Panc1 (cell line): ENCODE results near the gene COL6A3. TPM values are rescaled to one million over a fixed set of nuclear protein-coding genes. Genes with fewer than 3 reads are reported as not detected.

Experiments used
- ATAC-seq: fragments of 200-7000 bp; cut with Tn5 transposase; 2 replicates; pipeline ENCODE4 v1.9.1; 2020; ENCODE audit warnings: mild to moderate bottlenecking, moderate library complexity
- BruUV-seq: library from RNA; stranded (reverse); fragments of 400-500 nt; replicated peaks from 2 replicates; lab custom pipeline; 2021; lab: Mats Ljungman, UMichigan
- CTCF ChIA-PET: fragments of 300-600 bp; sonication (Branson Sonifier 250); formaldehyde crosslinking; loops from one replicate; lab custom pipeline; 2022; ENCODE audit warnings: antibody characterized with exemption; lab: Charles Lee
- POLR2A ChIA-PET: fragments of 300-600 bp; sonication (Branson Sonifier 250); formaldehyde crosslinking; loops from one replicate; lab custom pipeline; 2022; ENCODE audit warnings: antibody characterized with exemption; lab: Charles Lee
- DNase-seq: peaks from one replicate; pipeline ENCODE4 v3.0.0-alpha.2; 2010; ENCODE audit warnings: low read depth, low spot score
- H3K27ac ChIP-seq: 2 replicates; pipeline ENCODE4 v1.5.1; 2011; ENCODE audit warnings: mild to moderate bottlenecking, low read length, inconsistent platforms
- H3K27me3 ChIP-seq: fragments of 200-500 bp; sonication (Bioruptor generic); 2 replicates; pipeline ENCODE4 v1.6.0; 2014; ENCODE audit warnings: low read length, inconsistent platforms; ENCODE audit not compliant: control insufficient read depth, insufficient read depth
- H3K36me3 ChIP-seq: fragments of 200-500 bp; sonication (Bioruptor generic); 2 replicates; pipeline ENCODE4 v1.5.1; 2014; ENCODE audit warnings: inconsistent platforms, mild to moderate bottlenecking, low read length, moderate library complexity; ENCODE audit not compliant: control insufficient read depth, insufficient read depth
- H3K4me1 ChIP-seq: 2 replicates; pipeline ENCODE4 v1.5.1; 2011; ENCODE audit warnings: inconsistent platforms, mild to moderate bottlenecking, low read length, moderate library complexity; ENCODE audit not compliant: control insufficient read depth, insufficient read depth
- H3K4me3 ChIP-seq, 2 experiments: 2 replicates each; pipeline ENCODE4 v1.5.1; 2011 to 2012; ENCODE audit warnings: low read depth in 2 of 2, low read length in 2 of 2, mild to moderate bottlenecking in 2 of 2, inconsistent platforms in 1 of 2, moderate library complexity in 1 of 2
- H3K9me3 ChIP-seq: fragments of 200-500 bp; sonication (Bioruptor generic); 2 replicates; pipeline ENCODE4 v1.5.1; 2014; ENCODE audit warnings: low read depth, mild to moderate bottlenecking, inconsistent platforms, low read length, moderate library complexity; ENCODE audit not compliant: control insufficient read depth, insufficient read depth
- POLR2AphosphoS5 ChIP-seq: IDR thresholded peaks from 2 replicates; pipeline ENCODE4 v1.6.1; 2012; ENCODE audit warnings: mild to moderate bottlenecking, low read depth, low read length, moderate library complexity
- REST ChIP-seq, 2 experiments: IDR thresholded peaks; 2 replicates each; pipeline ENCODE4 v1.6.1; 2011 to 2012; ENCODE audit warnings: low read depth in 2 of 2, control low read depth in 1 of 2, low read length in 1 of 2, mild to moderate bottlenecking in 1 of 2, moderate library complexity in 1 of 2; ENCODE audit not compliant: insufficient read depth in 1 of 2
- SIN3A ChIP-seq: IDR thresholded peaks from 2 replicates; pipeline ENCODE4 v1.6.1; 2012; ENCODE audit warnings: low read depth, mild to moderate bottlenecking, low read length, moderate library complexity, borderline replicate concordance; ENCODE audit not compliant: insufficient read depth
- TCF7L2 ChIP-seq: IDR thresholded peaks from 2 replicates; pipeline ENCODE4 v1.6.1; 2011; ENCODE audit warnings: mild to moderate bottlenecking, low read depth, low read length, inconsistent platforms
- in situ Hi-C: cut with HindIII; loops from 2 replicates; pipeline ENCODE4 v1.10.0; 2016; ENCODE audit warnings: low sequenced_read_pairs, low pct_unique_long_range_greater_than_20kb
- intact Hi-C: fragments of 100-400 bp; cut with micrococcal nuclease; formaldehyde crosslinking; loops from one replicate; pipeline ENCODE4 v1.10.0; 2022; ENCODE audit not compliant: unreplicated experiment
- total RNA-seq: library from RNA; stranded (reverse); gene quantifications from one replicate; pipeline ENCODE4 v1.2.1, GENCODE V29; 2021; ENCODE audit not compliant: unreplicated experiment
- TF ChIP-seq, protein P1 (sequence below): fragments of 450-650 bp; IDR thresholded peaks from 2 replicates; pipeline ENCODE4 v1.5.1; 2017; ENCODE audit warnings: mild to moderate bottlenecking

Gene COL6A3
- total RNA-seq, 1 experiment from 2014 or later: 0.69 TPM

DNA sequence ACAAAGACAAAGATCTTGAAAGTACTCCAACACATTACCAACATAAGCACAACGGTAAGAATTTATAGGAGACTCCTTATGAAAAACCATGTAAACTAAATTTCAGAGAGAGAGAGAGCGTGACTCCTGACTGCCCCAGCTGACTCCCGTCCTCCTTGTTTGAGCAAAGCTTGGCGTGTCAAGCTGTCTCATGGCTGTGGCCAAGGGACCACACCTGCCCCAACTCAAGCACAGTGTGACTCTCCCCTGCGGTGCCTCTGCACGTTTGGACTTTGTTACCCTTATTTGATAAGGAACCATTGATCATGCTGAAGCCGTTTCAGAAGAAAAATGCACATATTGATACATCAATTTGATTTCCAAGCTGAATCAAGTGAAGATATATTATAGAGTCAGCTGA is 124.8 kb downstream of the COL6A3 start:
- CTCF ChIA-PET: interaction anchor here (0.6 kb wide), 1 partner anchor 452 kb away, joined by 3 read pairs; no protein-coding TSS in a partner anchor
- no peaks in the 10 kb centered on the region for H3K36me3 ChIP-seq
- DNase-seq (no peak), ATAC-seq (no peak)
- peaks cover 26% of the 10 kb centered on the region for H3K4me1 ChIP-seq
- POLR2A ChIA-PET: no interaction called here
- no peaks in the 10 kb centered on the region; the same call in 1 of the 2 replicates for H3K9me3 ChIP-seq
- no peak overlapping the region for H3K4me3 ChIP-seq
- H3K27ac ChIP-seq: peak overlapping the region; percentile 65; the same call in 1 of the 2 replicates
- in situ Hi-C loops (no loop called here), intact Hi-C loops (no loop called here)
- BruUV-seq: no TSS peak
- no peak for TF ChIP-seq REST (IDR thresholded peaks at IDR 0.05; ENCODE audit: insufficient read depth in 1 of 2, low read depth in 2 of 2, low read length in 1 of 2)
- no peak for TF ChIP-seq TCF7L2
- TF ChIP-seq SIN3A: no peak
- TF ChIP-seq POLR2AphosphoS5: no peak
- TF ChIP-seq, protein P1, sequence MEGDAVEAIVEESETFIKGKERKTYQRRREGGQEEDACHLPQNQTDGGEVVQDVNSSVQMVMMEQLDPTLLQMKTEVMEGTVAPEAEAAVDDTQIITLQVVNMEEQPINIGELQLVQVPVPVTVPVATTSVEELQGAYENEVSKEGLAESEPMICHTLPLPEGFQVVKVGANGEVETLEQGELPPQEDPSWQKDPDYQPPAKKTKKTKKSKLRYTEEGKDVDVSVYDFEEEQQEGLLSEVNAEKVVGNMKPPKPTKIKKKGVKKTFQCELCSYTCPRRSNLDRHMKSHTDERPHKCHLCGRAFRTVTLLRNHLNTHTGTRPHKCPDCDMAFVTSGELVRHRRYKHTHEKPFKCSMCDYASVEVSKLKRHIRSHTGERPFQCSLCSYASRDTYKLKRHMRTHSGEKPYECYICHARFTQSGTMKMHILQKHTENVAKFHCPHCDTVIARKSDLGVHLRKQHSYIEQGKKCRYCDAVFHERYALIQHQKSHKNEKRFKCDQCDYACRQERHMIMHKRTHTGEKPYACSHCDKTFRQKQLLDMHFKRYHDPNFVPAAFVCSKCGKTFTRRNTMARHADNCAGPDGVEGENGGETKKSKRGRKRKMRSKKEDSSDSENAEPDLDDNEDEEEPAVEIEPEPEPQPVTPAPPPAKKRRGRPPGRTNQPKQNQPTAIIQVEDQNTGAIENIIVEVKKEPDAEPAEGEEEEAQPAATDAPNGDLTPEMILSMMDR: no peak
- H3K27me3 ChIP-seq: no peaks in the 10 kb centered on the region

DNA sequence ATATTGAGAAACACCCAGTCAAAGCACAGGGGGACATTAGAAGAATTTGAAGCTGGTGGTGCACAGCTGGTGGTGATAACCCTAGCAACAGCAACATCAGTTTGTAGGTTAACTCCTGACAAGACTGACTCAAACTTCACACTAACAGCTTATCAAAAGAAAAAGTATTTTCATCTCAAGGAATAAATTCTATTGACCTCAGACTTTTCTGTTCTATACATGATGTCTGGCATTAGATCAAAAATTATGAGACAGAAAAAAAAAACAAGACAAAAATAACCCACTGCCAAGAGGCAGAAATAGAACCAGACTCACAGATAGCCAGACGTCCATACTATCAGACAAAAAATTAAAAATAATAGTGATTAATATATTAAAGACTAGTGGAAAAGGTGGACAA is 126.1 kb downstream of the COL6A3 start:
- intact Hi-C loops: no loop called here
- BruUV-seq: no TSS peak
- DNase-seq: no peak

More for the DNA sequence above, 126.1 kb downstream of the COL6A3 start:
- no peak overlapping the region for H3K4me3 ChIP-seq
- no peak overlapping the region for H3K27ac ChIP-seq
- ATAC-seq: no peak
- in situ Hi-C loops: no loop called here
- ChIA-PET CTCF (interaction anchor here (0.6 kb wide), 1 partner anchor 58 kb away, joined by 3 read pairs; no protein-coding TSS in a partner anchor), POLR2A (no interaction called here)
- no peaks in the 10 kb centered on the region; the same call in 1 of the 2 replicates for H3K9me3 ChIP-seq
- H3K4me1 ChIP-seq: peaks cover 26% of the 10 kb centered on the region
- H3K36me3 ChIP-seq: no peaks in the 10 kb centered on the region
- no peak for TF ChIP-seq REST (IDR thresholded peaks at IDR 0.05; ENCODE audit: insufficient read depth in 1 of 2, low read depth in 2 of 2, low read length in 1 of 2)
- TF ChIP-seq SIN3A: no peak
- TF ChIP-seq TCF7L2: no peak
- TF ChIP-seq, protein P1: no peak
- no peak for TF ChIP-seq POLR2AphosphoS5
- no peaks in the 10 kb centered on the region for H3K27me3 ChIP-seq
